Activated CD8-positive, alpha-beta T cell treated with anti-CD3 and anti-CD28 coated beads for 36 hours (primary cell): ENCODE measurements around the gene SLC52A1. TPM values are rescaled to one million over a fixed set of nuclear protein-coding genes. Genes with fewer than 3 reads are reported as not detected.

ENCODE experiments used
- ATAC-seq: fragments of 200-7000 bp; cut with Tn5 transposase; one replicate; pipeline ENCODE4 v1.10.0; 2021; ENCODE audit warnings: mild to moderate bottlenecking, moderate library complexity
- CTCF ChIA-PET: fragments of 350-600 bp; sonication (Branson Sonifier 250); formaldehyde crosslinking; loops from one replicate; lab custom pipeline; 2021; ENCODE audit warnings: antibody characterized with exemption; lab: Charles Lee
- POLR2A ChIA-PET: fragments of 350-600 bp; sonication (Branson Sonifier 250); formaldehyde crosslinking; loops from one replicate; lab custom pipeline; 2021; ENCODE audit warnings: antibody characterized with exemption; lab: Charles Lee
- DNase-seq: peaks from one replicate; pipeline ENCODE4 v3.0.0-alpha.2; 2020
- H3K27ac Mint-ChIP-seq: one replicate; pipeline ENCODE4 v1.8.0; 2021; ENCODE audit warnings: mild to moderate bottlenecking, mixed read lengths
- H3K27me3 Mint-ChIP-seq: one replicate; pipeline ENCODE4 v1.8.0; 2021; ENCODE audit warnings: mixed read lengths
- H3K36me3 Mint-ChIP-seq: one replicate; pipeline ENCODE4 v1.8.0; 2021; ENCODE audit warnings: low read depth, mixed read lengths
- H3K4me1 Mint-ChIP-seq: one replicate; pipeline ENCODE4 v1.8.0; 2021; ENCODE audit warnings: low read depth, mixed read lengths
- H3K4me3 Mint-ChIP-seq: one replicate; pipeline ENCODE4 v1.8.0; 2021; ENCODE audit warnings: mild to moderate bottlenecking, moderate library complexity, mixed read lengths
- H3K9me3 Mint-ChIP-seq: one replicate; pipeline ENCODE4 v1.8.0; 2021; ENCODE audit warnings: mixed read lengths
- CTCF ChIP-seq: fragments of 200-600 bp; IDR thresholded peaks from one replicate; pipeline ENCODE4 v1.8.0; 2022; ENCODE audit warnings: antibody characterized with exemption, mild to moderate bottlenecking
- intact Hi-C: fragments of 100-400 bp; cut with micrococcal nuclease; formaldehyde crosslinking; loops from one replicate; pipeline ENCODE4 v1.10.0; 2022
- total RNA-seq, 2 experiments: library from RNA; stranded (reverse); gene quantifications; one replicate each; pipeline ENCODE4 v1.2.3, GENCODE V29; 2021

SLC52A1 gene
- total RNA-seq, 2 experiments from 2014 or later: 0.13 to 0.14 TPM

GRCh38 chr17:5069724-5070123 lies 34.5 kb upstream of the SLC52A1 start:
- POLR2A ChIA-PET: no interaction called here
- CTCF ChIA-PET: interaction anchor here (0.8 kb wide), 1 partner anchor 161 kb away, joined by 3 read pairs; no protein-coding TSS in a partner anchor
- ATAC-seq (no peak), DNase-seq (no peak)
- H3K4me3 Mint-ChIP-seq: no peak overlapping the region
- intact Hi-C loops: loop anchor here (10.0 kb wide), 1 partner anchor 165 kb away; the partner anchor contains the start of gene CHRNE
- TF ChIP-seq CTCF: no peak
- no peak overlapping the region for H3K27ac Mint-ChIP-seq
- H3K36me3 Mint-ChIP-seq: no peaks in the 10 kb centered on the region
- H3K27me3 Mint-ChIP-seq: no peaks in the 10 kb centered on the region
- no peaks in the 10 kb centered on the region for H3K9me3 Mint-ChIP-seq
- H3K4me1 Mint-ChIP-seq: no peaks in the 10 kb centered on the region

- H3K9me3 Mint-ChIP-seq: no peaks in the 10 kb centered on the region
- no peak for DNase-seq
- H3K27me3 Mint-ChIP-seq: no peaks in the 10 kb centered on the region
- ATAC-seq: no peak
- POLR2A ChIA-PET: interaction anchor here (0.6 kb wide), 1 partner anchor 41 kb away, joined by 3 read pairs; no protein-coding TSS in a partner anchor
- TF ChIP-seq CTCF: no peak
- H3K4me1 Mint-ChIP-seq: no peaks in the 10 kb centered on the region
- no peak overlapping the region for H3K27ac Mint-ChIP-seq
- H3K4me3 Mint-ChIP-seq: no peak overlapping the region
- intact Hi-C loops: loop anchor here (10.0 kb wide), 1 partner anchor 163 kb away; the partner anchor contains the start of gene CHRNE
- H3K36me3 Mint-ChIP-seq: no peaks in the 10 kb centered on the region
- CTCF ChIA-PET: interaction anchor here (1.1 to 1.3 kb wide), 3 partner anchors 36 to 159 kb away, joined by 3 to 4 read pairs (median 3); no protein-coding TSS in a partner anchor
Measured at GRCh38 chr17:5068236-5068635, 33.0 kb upstream of the SLC52A1 start.

GRCh38 chr17:5065227-5065744 lies 30.1 kb upstream of the SLC52A1 start:
- no peaks in the 10 kb centered on the region for H3K36me3 Mint-ChIP-seq
- ATAC-seq (no peak), DNase-seq (no peak)
- H3K27ac Mint-ChIP-seq: no peak overlapping the region
- H3K27me3 Mint-ChIP-seq: no peaks in the 10 kb centered on the region
- no peak for TF ChIP-seq CTCF
- ChIA-PET POLR2A (no interaction called here), CTCF (interaction anchor here (6.4 kb wide), 1 partner anchor 36 kb away, joined by 75 read pairs; no protein-coding TSS in a partner anchor)
- H3K4me1 Mint-ChIP-seq: peaks cover 4% of the 10 kb centered on the region
- H3K9me3 Mint-ChIP-seq: no peaks in the 10 kb centered on the region
- intact Hi-C loops: loop anchor here (10.0 kb wide), 1 partner anchor 160 kb away; the partner anchor contains the start of gene CHRNE
- no peak overlapping the region for H3K4me3 Mint-ChIP-seq

GRCh38 chr17:5055543-5055942 lies 20.3 kb upstream of the SLC52A1 start:
- Mint-ChIP-seq H3K27ac (no peak overlapping the region), H3K4me3 (no peak overlapping the region), H3K27me3 (no peaks in the 10 kb centered on the region), H3K36me3 (no peaks in the 10 kb centered on the region), H3K4me1 (peaks cover 2% of the 10 kb centered on the region), H3K9me3 (no peaks in the 10 kb centered on the region)
- ATAC-seq: no peak
- CTCF ChIA-PET: interaction anchor here (0.8 to 1.5 kb wide), 2 partner anchors 25 to 489 kb away, joined by 3 read pairs; no protein-coding TSS in a partner anchor
- intact Hi-C loops: no loop called here
- TF ChIP-seq CTCF: no peak
- DNase-seq: no peak
- POLR2A ChIA-PET: no interaction called here

GRCh38 chr17:5050278-5050677 lies 15.1 kb upstream of the SLC52A1 start:
- H3K9me3 Mint-ChIP-seq: no peaks in the 10 kb centered on the region
- intact Hi-C loops: no loop called here
- ChIA-PET POLR2A (interaction anchor here (0.7 to 1.2 kb wide), 2 partner anchors 63 to 81 kb away, joined by 3 to 4 read pairs; partner anchors contain the start of gene CAMTA2), CTCF (interaction anchor here (1.4 to 2.7 kb wide), 3 partner anchors 12 to 70 kb away, joined by 4 to 19 read pairs (median 16); no protein-coding TSS in a partner anchor)
- DNase-seq (no peak), ATAC-seq (no peak)
- no peaks in the 10 kb centered on the region for H3K36me3 Mint-ChIP-seq
- H3K27me3 Mint-ChIP-seq: no peaks in the 10 kb centered on the region
- H3K27ac Mint-ChIP-seq: no peak overlapping the region
- peaks cover 29% of the 10 kb centered on the region for H3K4me1 Mint-ChIP-seq
- H3K4me3 Mint-ChIP-seq: no peak overlapping the region
- no peak for TF ChIP-seq CTCF
